VCaP (cell line): Measurements from ENCODE around the gene TTC32.
A peak's percentile ranks its signal among the peaks of the same experiment; 100 is the strongest.
"Not testable (repeated sequence)": the region's sequence is repeated elsewhere in the genome, so short reads cannot be mapped to it uniquely, and the experiment has no call there.

Experiments used
- H3K27ac ChIP-seq: fragments of 450-650 bp; 2 replicates; pipeline ENCODE4 v1.5.1; 2017
- CTCF ChIP-seq: fragments of 450-650 bp; conservative IDR thresholded peaks from 2 replicates; pipeline ENCODE4 v1.5.1; 2017; ENCODE audit warnings: mild to moderate bottlenecking, moderate library complexity

The TTC32 gene

GRCh38 chr2:19936203-19936602 lies 34.4 kb upstream of the TTC32 start:
- no peak for TF ChIP-seq CTCF
- H3K27ac ChIP-seq: no peak overlapping the region

- no peak for TF ChIP-seq CTCF
- peak overlapping the region; percentile 78 for H3K27ac ChIP-seq
Measured at GRCh38 chr2:19933351-19933981, 31.7 kb upstream of the TTC32 start.

- TF ChIP-seq CTCF: no peak
- peak overlapping the region; percentile 78 for H3K27ac ChIP-seq
Measured at GRCh38 chr2:19932928-19933327, 31.1 kb upstream of the TTC32 start.

- H3K27ac ChIP-seq: no peak overlapping the region
- no peak for TF ChIP-seq CTCF
Measured at GRCh38 chr2:19929226-19929625, 27.4 kb upstream of the TTC32 start.

GRCh38 chr2:19927816-19928215 lies 26.0 kb upstream of the TTC32 start:
- H3K27ac ChIP-seq: not testable (repeated sequence)

- H3K27ac ChIP-seq: not testable (repeated sequence)
Measured at GRCh38 chr2:19924526-19924925, 22.7 kb upstream of the TTC32 start.

GRCh38 chr2:19922188-19922587 lies 20.4 kb upstream of the TTC32 start:
- H3K27ac ChIP-seq: not testable (repeated sequence)

GRCh38 chr2:19916385-19916950 lies 14.7 kb upstream of the TTC32 start:
- TF ChIP-seq CTCF: no peak
- H3K27ac ChIP-seq: no peak overlapping the region

GRCh38 chr2:19914266-19914975 lies 12.6 kb upstream of the TTC32 start:
- TF ChIP-seq CTCF: no peak
- no peak overlapping the region for H3K27ac ChIP-seq
